GM12878 (cell line): Measurements from ENCODE around the gene TOM1L2. TPM values are rescaled to one million over a fixed set of nuclear protein-coding genes. Genes with fewer than 3 reads are reported as not detected.
A peak's percentile ranks its signal among the peaks of the same experiment; 100 is the strongest.

ENCODE experiments used
- BCL11A ChIP-seq: IDR thresholded peaks from 2 replicates; pipeline ENCODE4 v1.6.1; 2011; ENCODE audit warnings: low read depth, low read length
- BMI1 ChIP-seq: fragments of 450-650 bp; IDR thresholded peaks from 2 replicates; pipeline ENCODE4 v1.6.1; 2016; ENCODE audit warnings: mild to moderate bottlenecking, moderate library complexity, borderline replicate concordance
- CREM ChIP-seq: IDR thresholded peaks from 2 replicates; pipeline ENCODE4 v1.6.1; 2014; ENCODE audit warnings: antibody characterized with exemption, low read depth
- DPF2 ChIP-seq: fragments of 450-650 bp; IDR thresholded peaks from 2 replicates; pipeline ENCODE4 v1.6.1; 2017; ENCODE audit warnings: mild to moderate bottlenecking
- E4F1 ChIP-seq: fragments of 450-650 bp; IDR thresholded peaks from 2 replicates; pipeline ENCODE4 v1.6.1; 2018; ENCODE audit warnings: borderline replicate concordance, mild to moderate bottlenecking; ENCODE audit not compliant: partially characterized antibody
- EZH2 ChIP-seq: IDR thresholded peaks from 2 replicates; pipeline ENCODE4 v1.6.1; 2012; ENCODE audit warnings: low read depth, mild to moderate bottlenecking, control low read depth, inconsistent platforms, low read length, borderline replicate concordance; ENCODE audit not compliant: control insufficient read depth
- HCFC1 ChIP-seq: fragments of 150-350 bp; IDR thresholded peaks from 2 replicates; pipeline ENCODE4 v1.6.1; 2014; ENCODE audit warnings: low read length
- HDAC2 ChIP-seq: fragments of 200-600 bp; sonication (generic); IDR thresholded peaks from 2 replicates; pipeline ENCODE4 v1.6.1; 2017
- JUND ChIP-seq: IDR thresholded peaks from 2 replicates; pipeline ENCODE4 v1.6.1; 2012; ENCODE audit warnings: low read depth, mild to moderate bottlenecking, low read length, improper control_type of control experiment, moderate library complexity
- KLF5 ChIP-seq: fragments of 450-650 bp; IDR thresholded peaks from 2 replicates; pipeline ENCODE4 v1.6.1; 2014; ENCODE audit warnings: mild to moderate bottlenecking; ENCODE audit not compliant: partially characterized antibody
- MAX ChIP-seq: IDR thresholded peaks from 2 replicates; pipeline ENCODE4 v1.6.1; 2012; ENCODE audit warnings: low read depth, low read length, improper control_type of control experiment
- NFYB ChIP-seq: IDR thresholded peaks from 2 replicates; pipeline ENCODE4 v1.6.1; 2011; ENCODE audit warnings: low read depth, mild to moderate bottlenecking, low read length, improper control_type of control experiment, moderate library complexity; ENCODE audit not compliant: insufficient read depth
- NKRF ChIP-seq: fragments of 450-650 bp; conservative IDR thresholded peaks from 2 replicates; pipeline ENCODE4 v1.6.1; 2017; ENCODE audit warnings: mild to moderate bottlenecking, moderate library complexity
- NRF1 ChIP-seq: conservative IDR thresholded peaks from 2 replicates; pipeline ENCODE4 v1.6.1; 2011; ENCODE audit warnings: mild to moderate bottlenecking, low read depth, low read length, improper control_type of control experiment
- PAX5 ChIP-seq: IDR thresholded peaks from 2 replicates; pipeline ENCODE4 v1.6.1; 2011; ENCODE audit warnings: low read depth, low read length, borderline replicate concordance
- POLR2AphosphoS5 ChIP-seq: IDR thresholded peaks from 2 replicates; pipeline ENCODE4 v1.6.1; 2011; ENCODE audit warnings: mild to moderate bottlenecking, low read length, inconsistent platforms
- PRDM15 ChIP-seq: fragments of 450-650 bp; formaldehyde crosslinking; IDR thresholded peaks from 2 replicates; pipeline ENCODE4 v1.4.0; 2020; ENCODE audit warnings: mild to moderate bottlenecking, moderate library complexity
- RUNX3 ChIP-seq: IDR thresholded peaks from 2 replicates; pipeline ENCODE4 v1.6.1; 2012; ENCODE audit warnings: low read length, inconsistent platforms
- STAT1 ChIP-seq: fragments of 450-650 bp; conservative IDR thresholded peaks from 2 replicates; pipeline ENCODE4 v1.6.1; 2014; ENCODE audit warnings: antibody characterized with exemption, mild to moderate bottlenecking
- SUZ12 ChIP-seq: fragments of 200-600 bp; sonication (generic); IDR thresholded peaks from one replicate; pipeline ENCODE4 v1.6.1; 2018; ENCODE audit warnings: antibody characterized with exemption, mild to moderate bottlenecking; ENCODE audit not compliant: unreplicated experiment
- TCF12 ChIP-seq: IDR thresholded peaks from 2 replicates; pipeline ENCODE4 v1.6.1; 2011; ENCODE audit warnings: low read depth, mild to moderate bottlenecking, low read length
- WRNIP1 ChIP-seq: IDR thresholded peaks from 2 replicates; pipeline ENCODE4 v1.6.1; 2011; ENCODE audit warnings: low read depth, low read length, improper control_type of control experiment, borderline replicate concordance
- YY1 ChIP-seq: IDR thresholded peaks from 2 replicates; pipeline ENCODE4 v1.6.1; 2011; ENCODE audit warnings: low read depth, mild to moderate bottlenecking, low read length
- ZNF217 ChIP-seq: fragments of 450-650 bp; IDR thresholded peaks from 2 replicates; pipeline ENCODE4 v1.6.1; 2017; ENCODE audit warnings: antibody characterized with exemption, mild to moderate bottlenecking
- ZNF24 ChIP-seq: fragments of 450-650 bp; IDR thresholded peaks from 2 replicates; pipeline ENCODE4 v1.6.1; 2017; ENCODE audit warnings: antibody characterized with exemption, mild to moderate bottlenecking
- polyA plus RNA-seq, 11 experiments: library from polyadenylated mRNA; depleted of rRNA in 4 of 11; unstranded in 6 of 11; stranded (reverse) in 5 of 11; fragments of >200 nt; fragmentation: Nextera tagmentation in 4 of 11; fragmentation: Illumina TruSeq in 1 of 11; extraction: Ambion mirVana in 4 of 11; extraction: Trizol in 1 of 11; gene quantifications; 1 replicate in 1 of 11; 2 replicates in 10 of 11; pipeline versions ENCODE4 v1.2.1 to v1.2.3, GENCODE V29; 2011 to 2016; ENCODE audit warnings: inconsistent platforms in 2 of 11, missing spikeins in 2 of 11, low read depth in 1 of 11
- total RNA-seq, 4 experiments: library from RNA; depleted of rRNA in 3 of 4; stranded (reverse); fragments of >200 nt in 3 of 4; fragmentation: Illumina TruSeq in 1 of 4; extraction: Trizol in 1 of 4; gene quantifications; 2 replicates each; pipeline versions ENCODE4 v1.2.1 to v1.2.3, GENCODE V29; 2013 to 2021

TOM1L2 gene
- total and polyA plus RNA-seq, 10 of the 15 experiments (the other 5 are each of a cell fraction or from before 2014, with no cell fraction given), result 0.19 to 19.2 (median 8.1) TPM

- TF ChIP-seq JUND, result peak; percentile 54; the same call in 1 of the 2 replicates
- TF ChIP-seq NKRF, result peak; percentile 79
- TF ChIP-seq E4F1, result no peak
- 0 out of 2 replicates have a peak, but pooled peaks have one; percentile 25 for TF ChIP-seq HCFC1
- no peak for TF ChIP-seq BMI1
- no peak for TF ChIP-seq BCL11A
- TF ChIP-seq MAX, result no peak
- peak; percentile 51; the same call in 1 of the 2 replicates for TF ChIP-seq YY1
- TF ChIP-seq SUZ12, result no peak
- no peak for TF ChIP-seq ZNF24
- no peak for TF ChIP-seq STAT1
- TF ChIP-seq PAX5, result peak; percentile 50; the same call in 1 of the 2 replicates
- peak; percentile 69 for TF ChIP-seq KLF5
- TF ChIP-seq ZNF217, result peak; percentile 92
- TF ChIP-seq EZH2, result no peak
- peak; percentile 83 for TF ChIP-seq CREM
- peak; percentile 87 for TF ChIP-seq POLR2AphosphoS5
- TF ChIP-seq WRNIP1, result no peak
- no peak for TF ChIP-seq RUNX3
- no peak for TF ChIP-seq PRDM15 (CRISPR knock-in tag)
- TF ChIP-seq NRF1, result peak; percentile 93
- no peak for TF ChIP-seq NFYB
- TF ChIP-seq DPF2, result peak; percentile 85; the same call in 1 of the 2 replicates
- TF ChIP-seq TCF12, result no peak
- TF ChIP-seq HDAC2, result no peak
Observed at GRCh38 chr17:17836250-17836817, 135.9 kb downstream of the TOM1L2 start (continued).
